OCI-LY3 (cell line): Measurements from ENCODE around the gene ASB1.

Experiments
- EZH2phosphoT487 ChIP-seq: fragments of 200-600 bp; shearing (Covaris generic); IDR thresholded peaks from 2 replicates; pipeline ENCODE4 v1.6.1; 2018; ENCODE audit warnings: antibody characterized with exemption, mixed run types, low read depth
- TF ChIP-seq, protein P1 (sequence below): fragments of 200-600, 300-600 bp; sonication (generic); IDR thresholded peaks from 2 replicates; pipeline ENCODE4 v1.5.1; 2014; ENCODE audit warnings: antibody characterized with exemption, low read length, low read depth

GRCh38 chr2:238494573-238494961, 67.8 kb downstream of the ASB1 start:
- no peak for TF ChIP-seq EZH2phosphoT487
- TF ChIP-seq, protein P1, sequence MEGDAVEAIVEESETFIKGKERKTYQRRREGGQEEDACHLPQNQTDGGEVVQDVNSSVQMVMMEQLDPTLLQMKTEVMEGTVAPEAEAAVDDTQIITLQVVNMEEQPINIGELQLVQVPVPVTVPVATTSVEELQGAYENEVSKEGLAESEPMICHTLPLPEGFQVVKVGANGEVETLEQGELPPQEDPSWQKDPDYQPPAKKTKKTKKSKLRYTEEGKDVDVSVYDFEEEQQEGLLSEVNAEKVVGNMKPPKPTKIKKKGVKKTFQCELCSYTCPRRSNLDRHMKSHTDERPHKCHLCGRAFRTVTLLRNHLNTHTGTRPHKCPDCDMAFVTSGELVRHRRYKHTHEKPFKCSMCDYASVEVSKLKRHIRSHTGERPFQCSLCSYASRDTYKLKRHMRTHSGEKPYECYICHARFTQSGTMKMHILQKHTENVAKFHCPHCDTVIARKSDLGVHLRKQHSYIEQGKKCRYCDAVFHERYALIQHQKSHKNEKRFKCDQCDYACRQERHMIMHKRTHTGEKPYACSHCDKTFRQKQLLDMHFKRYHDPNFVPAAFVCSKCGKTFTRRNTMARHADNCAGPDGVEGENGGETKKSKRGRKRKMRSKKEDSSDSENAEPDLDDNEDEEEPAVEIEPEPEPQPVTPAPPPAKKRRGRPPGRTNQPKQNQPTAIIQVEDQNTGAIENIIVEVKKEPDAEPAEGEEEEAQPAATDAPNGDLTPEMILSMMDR, result no peak
